NT2/D1 (cell line): Measurements from ENCODE around the gene TRAPPC5.

Experiments used
- DNase-seq: peaks from one replicate; pipeline ENCODE4 v3.0.0-alpha.2; 2011; ENCODE audit warnings: low read depth, low spot score
- H3K27me3 ChIP-seq: 2 replicates; pipeline ENCODE4 v1.6.0; 2011; ENCODE audit warnings: mild to moderate bottlenecking; ENCODE audit not compliant: insufficient read length, insufficient read depth
- H3K36me3 ChIP-seq: 2 replicates; pipeline ENCODE4 v1.6.1; 2011; ENCODE audit warnings: mild to moderate bottlenecking, low read length, mixed read lengths; ENCODE audit not compliant: insufficient read depth, insufficient read length
- H3K4me1 ChIP-seq: 2 replicates; pipeline ENCODE4 v1.5.1; 2011; ENCODE audit not compliant: insufficient read depth, insufficient read length
- H3K4me3 ChIP-seq: 2 replicates; pipeline ENCODE4 v1.5.1; 2011; ENCODE audit warnings: low read depth; ENCODE audit not compliant: insufficient read length
- H3K9ac ChIP-seq: 2 replicates; pipeline ENCODE4 v1.6.0; 2011; ENCODE audit warnings: low read depth; ENCODE audit not compliant: insufficient read length
- H3K9me3 ChIP-seq: 2 replicates; pipeline ENCODE4 v1.5.1; 2011; ENCODE audit warnings: mild to moderate bottlenecking, low read length; ENCODE audit not compliant: insufficient read depth
- SUZ12 ChIP-seq: IDR thresholded peaks from 2 replicates; pipeline ENCODE4 v1.6.1; 2011; ENCODE audit not compliant: insufficient read length, insufficient read depth; ENCODE audit errors: extremely low read depth
- YY1 ChIP-seq: IDR thresholded peaks from 2 replicates; pipeline ENCODE4 v1.6.1; 2011; ENCODE audit not compliant: insufficient read length, insufficient read depth
- ZNF274 ChIP-seq: IDR thresholded peaks from 2 replicates; pipeline ENCODE4 v1.6.1; 2011; ENCODE audit warnings: mild to moderate bottlenecking, low read depth, low read length

Gene TRAPPC5

DNA sequence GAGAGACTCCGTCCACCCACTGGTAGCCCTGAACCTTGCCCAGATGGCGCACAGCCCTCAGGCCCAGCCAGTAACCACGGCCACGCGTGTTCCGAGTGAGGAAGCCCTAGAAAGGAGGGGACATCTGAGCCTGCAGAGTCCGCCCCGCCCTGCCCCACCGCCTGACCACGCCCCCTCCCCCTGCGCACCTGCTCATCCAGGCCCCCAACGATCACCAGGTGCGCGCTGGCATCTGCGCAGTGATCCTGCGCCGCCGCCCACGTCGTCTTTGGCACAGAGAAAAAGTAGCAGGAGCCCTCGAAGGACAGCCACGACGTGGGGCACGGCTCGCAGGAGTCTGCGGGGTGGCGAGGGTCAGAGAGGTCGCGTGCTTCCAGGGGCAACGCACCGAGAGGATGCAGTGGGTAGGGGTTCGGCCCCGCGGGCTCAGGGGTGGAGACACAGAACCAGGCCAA, 49.2 kb downstream of the TRAPPC5 start:
- H3K4me3 ChIP-seq = no peak overlapping the region
- no peak for TF ChIP-seq ZNF274
- TF ChIP-seq SUZ12 = no peak
- TF ChIP-seq YY1 = no peak
- peak overlapping the region; percentile 35 for H3K9ac ChIP-seq
- DNase-seq = no peak
- H3K4me1 ChIP-seq = peaks cover 8% of the 10 kb centered on the region
- H3K9me3 ChIP-seq = no peaks in the 10 kb centered on the region; the same call in 1 of the 2 replicates
- no peaks in the 10 kb centered on the region for H3K36me3 ChIP-seq
- H3K27me3 ChIP-seq = peaks cover 60% of the 10 kb centered on the region

DNA sequence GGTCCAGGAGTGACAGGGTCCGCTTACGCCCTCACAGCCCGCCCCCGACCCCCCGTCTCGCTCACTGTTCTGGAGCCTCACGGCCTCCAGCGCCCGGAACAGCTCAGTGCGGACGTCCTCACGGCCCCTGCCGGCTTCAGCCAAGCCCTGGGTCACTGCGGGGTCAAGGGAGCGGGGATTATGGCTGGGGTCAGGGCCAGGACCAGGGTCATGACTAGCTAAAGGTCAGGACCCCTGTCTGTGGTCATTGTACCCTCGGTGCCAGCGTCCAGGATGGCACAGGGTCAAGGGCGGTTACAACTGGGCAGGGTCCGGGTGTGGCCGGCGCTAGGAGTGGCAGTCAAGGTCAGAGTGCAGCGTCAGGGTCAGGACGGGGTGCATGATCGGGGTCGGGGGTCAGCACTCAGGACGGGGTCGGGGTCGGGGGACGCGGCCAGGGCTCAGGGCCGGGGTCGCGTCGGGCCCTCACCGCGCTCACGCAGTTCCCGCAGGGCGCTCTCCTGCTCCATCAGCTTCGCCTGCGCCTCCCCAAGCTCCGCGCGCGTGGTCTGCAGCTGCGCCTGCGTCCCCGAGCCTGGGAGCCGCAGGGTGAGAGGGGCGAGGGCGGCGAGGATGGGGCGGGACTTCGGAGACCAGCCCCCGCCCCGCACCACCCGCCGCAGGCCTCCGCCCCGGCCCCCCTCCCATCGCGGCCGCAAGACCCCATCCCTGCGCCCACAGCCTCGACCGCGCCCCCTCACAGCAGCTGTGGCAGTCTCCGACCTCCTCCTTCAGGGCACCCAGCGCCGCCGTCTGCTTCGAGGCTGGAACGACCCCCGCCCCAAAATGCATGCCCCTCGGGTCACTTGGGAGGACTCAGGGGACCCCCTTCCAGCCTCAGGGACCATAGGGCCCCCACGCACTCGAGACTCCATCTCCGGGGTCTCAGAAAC, 49.9 kb downstream of the TRAPPC5 start:
- Histone ChIP-seq H3K9me3 (no peaks in the 10 kb centered on the region), H3K4me3 (peak overlapping the region; percentile 12), H3K27me3 (peaks cover 61% of the 10 kb centered on the region), H3K36me3 (no peaks in the 10 kb centered on the region), H3K9ac (peak overlapping the region; percentile 35), H3K4me1 (peaks cover 8% of the 10 kb centered on the region)
- TF ChIP-seq ZNF274 (no peak), SUZ12 (peak; percentile 26), YY1 (no peak)
- no peak for DNase-seq

- DNase-seq = no peak
- Histone ChIP-seq H3K36me3 (no peaks in the 10 kb centered on the region), H3K9me3 (no peaks in the 10 kb centered on the region), H3K4me3 (no peak overlapping the region), H3K4me1 (peaks cover 8% of the 10 kb centered on the region), H3K9ac (no peak overlapping the region), H3K27me3 (peaks cover 68% of the 10 kb centered on the region)
- TF ChIP-seq ZNF274 (no peak), YY1 (no peak), SUZ12 (no peak)
Measured at GRCh38 chr19:7731218-7731595, 50.6 kb downstream of the TRAPPC5 start.

- no peak overlapping the region for H3K9ac ChIP-seq
- no peak for DNase-seq
- TF ChIP-seq ZNF274 = no peak
- no peak for TF ChIP-seq SUZ12
- no peak for TF ChIP-seq YY1
- H3K9me3 ChIP-seq = no peaks in the 10 kb centered on the region
- H3K36me3 ChIP-seq = no peaks in the 10 kb centered on the region
- H3K4me1 ChIP-seq = peaks cover 8% of the 10 kb centered on the region
- peaks cover 68% of the 10 kb centered on the region for H3K27me3 ChIP-seq
- no peak overlapping the region for H3K4me3 ChIP-seq
Measured at GRCh38 chr19:7731615-7732014, 51.0 kb downstream of the TRAPPC5 start.

- H3K9me3 ChIP-seq = no peaks in the 10 kb centered on the region
- H3K36me3 ChIP-seq = no peaks in the 10 kb centered on the region
- H3K9ac ChIP-seq = no peak within 1 kb of the TSS
- no peak within 1 kb of the TSS for H3K4me3 ChIP-seq
- H3K4me1 ChIP-seq = peaks cover 8% of the 10 kb centered on the region
- no peak for TF ChIP-seq ZNF274
- no peak for TF ChIP-seq YY1
- no peak for TF ChIP-seq SUZ12
- no peak for DNase-seq
- peaks cover 68% of the 10 kb centered on the region for H3K27me3 ChIP-seq
Measured at GRCh38 chr19:7732045-7732444, 51.4 kb downstream of the TRAPPC5 start, which contains the start of gene CLEC4G. TSS of gene CLEC4G (minus strand) at chr19:7732110. CDS start at chr19:7732102, 8 bp downstream.

DNA sequence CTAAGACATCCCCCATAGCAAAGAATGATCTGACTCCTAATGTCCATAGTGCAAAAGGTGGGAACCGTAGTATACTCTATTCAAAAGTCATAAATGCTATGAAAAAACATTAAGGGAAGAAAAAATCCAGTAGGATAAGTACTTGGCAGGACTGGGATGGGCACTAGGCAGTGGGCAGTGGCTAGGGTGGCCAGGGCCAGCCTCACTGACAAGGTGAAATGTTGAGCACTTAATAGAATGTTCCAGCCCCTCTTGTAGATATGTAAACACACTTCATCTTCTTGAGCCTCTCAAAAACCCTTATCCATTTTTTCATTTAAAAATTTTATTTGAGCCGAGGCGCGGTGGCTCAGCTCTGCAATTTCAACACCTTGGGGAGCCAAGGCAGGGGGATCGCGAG, 52.7 kb downstream of the TRAPPC5 start:
- H3K9ac ChIP-seq = no peak overlapping the region
- TF ChIP-seq ZNF274 (no peak), SUZ12 (no peak), YY1 (no peak)
- no peak for DNase-seq
- peaks cover 56% of the 10 kb centered on the region for H3K27me3 ChIP-seq
- no peaks in the 10 kb centered on the region for H3K36me3 ChIP-seq
- no peaks in the 10 kb centered on the region for H3K9me3 ChIP-seq
- no peak overlapping the region for H3K4me3 ChIP-seq
- H3K4me1 ChIP-seq = peaks cover 8% of the 10 kb centered on the region
